Endodermal cell (in vitro differentiated cells): ENCODE measurements around the gene GALNT6. TPM values are rescaled to one million over a fixed set of nuclear protein-coding genes. Genes with fewer than 3 reads are reported as not detected.

Experiments
- DNase-seq: peaks from one replicate; pipeline ENCODE4 v3.0.0-alpha.2; 2017
- H3K27ac ChIP-seq: 2 replicates; pipeline ENCODE4 v1.5.1; 2013; ENCODE audit warnings: mild to moderate bottlenecking, low read depth, low read length, moderate library complexity
- H3K27me3 ChIP-seq: 2 replicates; pipeline ENCODE4 v1.6.1; 2013; ENCODE audit warnings: mild to moderate bottlenecking, low read length, moderate library complexity; ENCODE audit not compliant: insufficient read depth, control insufficient read depth, poor library complexity, severe bottlenecking
- H3K36me3 ChIP-seq: 2 replicates; pipeline ENCODE4 v1.7.0; 2013; ENCODE audit warnings: mild to moderate bottlenecking, low read length, moderate library complexity; ENCODE audit not compliant: control insufficient read depth, insufficient read depth
- H3K4me1 ChIP-seq: one replicate; pipeline ENCODE4 v1.7.0; 2013; ENCODE audit warnings: low read length; ENCODE audit not compliant: control insufficient read depth, insufficient read depth
- H3K4me3 ChIP-seq: 2 replicates; pipeline ENCODE4 v1.5.1; 2013; ENCODE audit warnings: mild to moderate bottlenecking, low read length, moderate library complexity
- H3K9ac ChIP-seq: 2 replicates; pipeline ENCODE4 v1.6.1; 2013; ENCODE audit warnings: mild to moderate bottlenecking, low read length, moderate library complexity; ENCODE audit not compliant: poor library complexity, severe bottlenecking; ENCODE audit errors: extremely low read depth
- H3K9me3 ChIP-seq: 2 replicates; pipeline ENCODE4 v1.6.1; 2013; ENCODE audit warnings: mild to moderate bottlenecking, low read length, moderate library complexity; ENCODE audit not compliant: control insufficient read depth
- H3K27ac Mint-ChIP-seq: 2 replicates; pipeline ENCODE4 v1.8.0; 2020; ENCODE audit warnings: mixed read lengths
- H3K27me3 Mint-ChIP-seq: 2 replicates; pipeline ENCODE4 v1.8.0; 2021; ENCODE audit warnings: mild to moderate bottlenecking, mixed read lengths; ENCODE audit not compliant: insufficient read depth
- H3K36me3 Mint-ChIP-seq: 2 replicates; pipeline ENCODE4 v1.8.0; 2020; ENCODE audit warnings: low read depth, mixed read lengths
- H3K4me1 Mint-ChIP-seq: 2 replicates; pipeline ENCODE4 v1.8.0; 2020; ENCODE audit warnings: mixed read lengths
- H3K4me3 Mint-ChIP-seq: 2 replicates; pipeline ENCODE4 v1.8.0; 2020; ENCODE audit warnings: mild to moderate bottlenecking, moderate library complexity, mixed read lengths
- H3K9me3 Mint-ChIP-seq: 2 replicates; pipeline ENCODE4 v1.8.0; 2020; ENCODE audit warnings: mild to moderate bottlenecking, mixed read lengths
- WGBS, 2 experiments: methylation state at CpG; one replicate each; pipeline versions ENCODE4 v1.1.5 to v1.1.7; 2013; ENCODE audit warnings: missing lambda C conversion rate in 2 of 2, mixed read lengths in 1 of 2; ENCODE audit not compliant: insufficient coverage in 1 of 2, insufficient read length in 1 of 2; 5-methylcytosine and 5-hydroxymethylcytosine counted together
- total RNA-seq, 2 donors: library from RNA; stranded (reverse); fragmentation: NEBNext Ultra II Directional in 1 of 2; extraction: Animal tissue kit (Norgen Biotek cat#: 25700) in 1 of 2; gene quantifications; 2 replicates in 1 of 2; 3 replicates in 1 of 2; pipeline ENCODE4 v1.2.1, GENCODE V29; 2021
- TF ChIP-seq, protein P1 (sequence below): fragments of 200-600 bp; sonication (generic); conservative IDR thresholded peaks from 2 replicates; pipeline ENCODE4 v1.5.0; 2021; ENCODE audit warnings: antibody characterized with exemption, mild to moderate bottlenecking

The GALNT6 gene
- total RNA-seq, 2 donors from 2014 or later: 13.9 to 19.1 TPM

DNA sequence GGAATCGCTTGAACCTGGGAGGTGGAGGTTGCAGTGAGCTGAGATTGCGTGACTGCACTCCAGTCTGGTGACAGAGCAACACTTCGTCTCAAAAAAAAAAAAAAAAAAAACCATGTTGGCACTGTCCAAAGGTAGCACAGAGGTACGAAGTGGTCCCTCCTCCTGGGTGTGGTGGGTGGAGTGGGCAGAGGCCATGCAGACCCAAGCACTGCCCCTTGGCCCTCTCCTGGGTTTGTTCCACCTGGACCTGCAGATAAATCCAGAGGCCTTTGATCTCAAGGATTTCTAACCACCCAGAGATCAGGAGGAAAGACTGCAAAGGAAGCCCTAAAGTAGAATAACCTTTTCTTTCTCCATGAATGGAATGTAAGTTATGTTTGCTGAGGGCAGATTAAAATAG is 8.7 kb upstream of the GALNT6 start:
- Mint-ChIP-seq H3K4me3 (no peak overlapping the region), H3K27ac (no peak overlapping the region), H3K27me3 (no peaks in the 10 kb centered on the region), H3K36me3 (no peaks in the 10 kb centered on the region), H3K4me1 (peaks cover 30% of the 10 kb centered on the region), H3K9me3 (no peaks in the 10 kb centered on the region)
- Histone ChIP-seq H3K4me1 (peaks cover 3% of the 10 kb centered on the region), H3K27me3 (no peaks in the 10 kb centered on the region), H3K36me3 (no peaks in the 10 kb centered on the region), H3K9me3 (no peaks in the 10 kb centered on the region), H3K27ac (no peak overlapping the region), H3K4me3 (no peak overlapping the region), H3K9ac (no peak overlapping the region)
- TF ChIP-seq, protein P1, sequence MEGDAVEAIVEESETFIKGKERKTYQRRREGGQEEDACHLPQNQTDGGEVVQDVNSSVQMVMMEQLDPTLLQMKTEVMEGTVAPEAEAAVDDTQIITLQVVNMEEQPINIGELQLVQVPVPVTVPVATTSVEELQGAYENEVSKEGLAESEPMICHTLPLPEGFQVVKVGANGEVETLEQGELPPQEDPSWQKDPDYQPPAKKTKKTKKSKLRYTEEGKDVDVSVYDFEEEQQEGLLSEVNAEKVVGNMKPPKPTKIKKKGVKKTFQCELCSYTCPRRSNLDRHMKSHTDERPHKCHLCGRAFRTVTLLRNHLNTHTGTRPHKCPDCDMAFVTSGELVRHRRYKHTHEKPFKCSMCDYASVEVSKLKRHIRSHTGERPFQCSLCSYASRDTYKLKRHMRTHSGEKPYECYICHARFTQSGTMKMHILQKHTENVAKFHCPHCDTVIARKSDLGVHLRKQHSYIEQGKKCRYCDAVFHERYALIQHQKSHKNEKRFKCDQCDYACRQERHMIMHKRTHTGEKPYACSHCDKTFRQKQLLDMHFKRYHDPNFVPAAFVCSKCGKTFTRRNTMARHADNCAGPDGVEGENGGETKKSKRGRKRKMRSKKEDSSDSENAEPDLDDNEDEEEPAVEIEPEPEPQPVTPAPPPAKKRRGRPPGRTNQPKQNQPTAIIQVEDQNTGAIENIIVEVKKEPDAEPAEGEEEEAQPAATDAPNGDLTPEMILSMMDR: no peak
- DNase-seq: peak; percentile 45
- 92 to 95% methylated on average over 3 to 4 of the region's 4 CpGs for WGBS, 2 experiments

DNA sequence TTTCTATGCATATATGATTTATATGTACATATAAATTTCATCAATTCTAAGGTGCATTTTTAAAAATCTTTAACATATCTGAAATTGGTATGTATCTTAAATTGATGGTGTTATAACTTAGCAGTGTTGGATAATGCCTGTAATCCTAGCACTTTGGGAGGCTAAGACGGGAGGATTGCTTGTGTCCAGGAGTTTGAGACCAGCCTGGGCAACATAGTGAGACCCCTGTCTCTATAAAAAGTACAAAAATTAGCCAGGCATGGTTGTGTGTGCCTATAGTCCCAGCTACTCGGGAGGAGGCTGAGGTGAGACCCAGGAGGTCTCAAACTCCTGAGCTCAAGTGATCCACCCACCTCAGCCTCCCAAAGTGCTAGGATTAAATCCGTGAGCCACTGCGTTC is 6.5 kb upstream of the GALNT6 start:
- Mint-ChIP-seq H3K27ac (no peak overlapping the region), H3K4me1 (peaks cover 36% of the 10 kb centered on the region), H3K9me3 (no peaks in the 10 kb centered on the region), H3K27me3 (peaks cover 13% of the 10 kb centered on the region), H3K36me3 (peaks cover 16% of the 10 kb centered on the region), H3K4me3 (no peak overlapping the region)
- Histone ChIP-seq H3K27me3 (peaks cover 11% of the 10 kb centered on the region), H3K4me3 (no peak overlapping the region), H3K9ac (no peak overlapping the region), H3K36me3 (peaks cover 6% of the 10 kb centered on the region), H3K4me1 (peaks cover 3% of the 10 kb centered on the region), H3K27ac (no peak overlapping the region), H3K9me3 (no peaks in the 10 kb centered on the region)
- TF ChIP-seq, protein P1: no peak
- peak; percentile 11 for DNase-seq
- 86 to 89% methylated on average over 4 of the region's 4 CpGs for WGBS, 2 experiments

DNA sequence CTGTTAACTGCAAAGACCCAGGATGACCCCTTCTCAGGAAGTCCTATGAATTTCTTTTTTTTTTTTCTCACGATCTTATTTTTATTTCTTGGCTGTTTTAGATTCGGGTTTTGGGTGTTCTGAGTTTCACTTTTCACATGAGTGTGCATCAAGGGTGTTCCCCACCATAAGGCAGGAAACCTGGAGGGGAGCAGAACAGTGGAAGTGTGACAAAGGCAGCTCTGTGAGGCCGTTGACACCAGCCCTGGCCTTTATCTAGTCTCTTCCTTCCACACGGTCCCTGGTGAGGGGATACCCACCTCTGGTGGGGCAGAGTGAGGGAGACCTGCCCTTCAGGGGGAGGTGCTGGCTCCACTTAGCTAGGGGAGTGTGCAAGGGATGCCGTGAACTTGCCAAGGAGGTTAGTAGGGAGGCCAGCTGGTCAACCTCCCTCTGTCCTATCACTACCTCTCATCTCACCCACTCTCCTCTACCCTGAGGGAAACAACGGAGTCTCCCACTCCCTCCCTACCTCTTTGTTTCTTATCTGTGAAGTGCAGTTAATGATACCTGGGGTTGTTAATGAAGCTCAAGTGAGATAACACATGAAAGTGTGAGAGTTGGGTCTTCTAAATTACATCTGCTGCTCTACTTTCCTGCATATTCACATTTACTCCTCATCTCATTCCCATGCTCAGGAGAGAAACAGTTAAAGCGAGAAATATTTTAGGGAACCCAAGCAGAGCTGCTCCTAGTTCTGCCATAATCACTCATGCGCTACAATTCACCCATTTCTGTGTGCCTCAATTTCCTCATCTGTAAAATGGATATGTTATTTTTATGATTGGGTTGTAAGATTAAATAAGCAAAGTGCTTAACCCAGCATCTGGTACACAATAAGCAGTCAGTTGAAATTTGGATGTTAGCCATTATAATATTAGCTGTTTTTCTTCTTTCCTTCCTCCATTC is 4.4 kb upstream of the GALNT6 start:
- Mint-ChIP-seq H3K4me3 (no peak overlapping the region), H3K9me3 (no peaks in the 10 kb centered on the region), H3K36me3 (peaks cover 16% of the 10 kb centered on the region), H3K27me3 (peaks cover 13% of the 10 kb centered on the region), H3K27ac (no peak overlapping the region), H3K4me1 (peaks cover 40% of the 10 kb centered on the region)
- H3K9me3 ChIP-seq: no peaks in the 10 kb centered on the region
- peaks cover 5% of the 10 kb centered on the region for H3K4me1 ChIP-seq
- H3K27me3 ChIP-seq: peaks cover 15% of the 10 kb centered on the region
- H3K9ac ChIP-seq: no peak overlapping the region
- H3K36me3 ChIP-seq: peaks cover 6% of the 10 kb centered on the region
- TF ChIP-seq, protein P1: no peak
- WGBS, 2 experiments: 53% methylated on average over 8 of the region's 8 CpGs; no CpG with 5 or more reads in 1 of the 2 experiments
- H3K27ac ChIP-seq: no peak overlapping the region
- H3K4me3 ChIP-seq: no peak overlapping the region
- peak; percentile 79 for DNase-seq
